ENCODE measurements around the gene DUOXA1.

Gene DUOXA1

GRCh38 chr15:45121020-45121419 lies 8.7 kb downstream of the DUOXA1 start:
- H3K27me3 ChIP-seq (ENCODE audit: control insufficient read depth in 1 of 2, insufficient read depth in 2 of 2, low read length in 2 of 2), result peaks cover 29 to 38% of the 10 kb centered on the region in 2 donors
- peaks cover 5 to 6% of the 10 kb centered on the region in 2 donors for H3K4me1 ChIP-seq (ENCODE audit: control insufficient read depth in 1 of 2, insufficient read depth in 2 of 2, low read length in 2 of 2)
- H3K9ac ChIP-seq (ENCODE audit: low read depth in 1 of 2, low read length in 2 of 2), result no peak overlapping the region
- H3K4me3 ChIP-seq (ENCODE audit: low read depth in 1 of 2, low read length in 2 of 2), result no peak overlapping the region
- no peaks in the 10 kb centered on the region for H3K36me3 ChIP-seq (ENCODE audit: control insufficient read depth in 1 of 2, insufficient read depth in 2 of 2, low read length in 2 of 2)
- no peak overlapping the region for H3K27ac ChIP-seq (ENCODE audit: low read depth, low read length)
- H3K9me3 ChIP-seq (ENCODE audit: control insufficient read depth in 1 of 2, low read length in 2 of 2), result no peaks in the 10 kb centered on the region

GRCh38 chr15:45120081-45120972 lies 9.4 kb downstream of the DUOXA1 start:
- Histone ChIP-seq H3K27me3 (ENCODE audit: control insufficient read depth in 1 of 2, insufficient read depth in 2 of 2, low read length in 2 of 2) (peaks cover 32 to 44% of the 10 kb centered on the region in 2 donors), H3K4me3 (ENCODE audit: low read depth in 1 of 2, low read length in 2 of 2) (no peak overlapping the region), H3K27ac (ENCODE audit: low read depth, low read length) (no peak overlapping the region), H3K9ac (ENCODE audit: low read depth in 1 of 2, low read length in 2 of 2) (no peak overlapping the region), H3K4me1 (ENCODE audit: control insufficient read depth in 1 of 2, insufficient read depth in 2 of 2, low read length in 2 of 2) (peaks cover 5 to 6% of the 10 kb centered on the region in 2 donors), H3K9me3 (ENCODE audit: control insufficient read depth in 1 of 2, low read length in 2 of 2) (no peaks in the 10 kb centered on the region), H3K36me3 (ENCODE audit: control insufficient read depth in 1 of 2, insufficient read depth in 2 of 2, low read length in 2 of 2) (no peaks in the 10 kb centered on the region)

GRCh38 chr15:45118996-45119395 lies 10.7 kb downstream of the DUOXA1 start:
- Histone ChIP-seq H3K9me3 (ENCODE audit: control insufficient read depth in 1 of 2, low read length in 2 of 2) (no peaks in the 10 kb centered on the region), H3K4me1 (ENCODE audit: control insufficient read depth in 1 of 2, insufficient read depth in 2 of 2, low read length in 2 of 2) (peaks cover 5 to 12% of the 10 kb centered on the region in 2 donors), H3K27ac (ENCODE audit: low read depth, low read length) (no peak overlapping the region), H3K27me3 (ENCODE audit: control insufficient read depth in 1 of 2, insufficient read depth in 2 of 2, low read length in 2 of 2) (peaks cover 39 to 58% of the 10 kb centered on the region in 2 donors), H3K9ac (ENCODE audit: low read depth in 1 of 2, low read length in 2 of 2) (no peak overlapping the region), H3K36me3 (ENCODE audit: control insufficient read depth in 1 of 2, insufficient read depth in 2 of 2, low read length in 2 of 2) (no peaks in the 10 kb centered on the region), H3K4me3 (ENCODE audit: low read depth in 1 of 2, low read length in 2 of 2) (no peak overlapping the region)

GRCh38 chr15:45118131-45118588 lies 11.5 kb downstream of the DUOXA1 start:
- H3K9ac ChIP-seq (ENCODE audit: low read depth in 1 of 2, low read length in 2 of 2), result no peak overlapping the region
- H3K36me3 ChIP-seq (ENCODE audit: control insufficient read depth in 1 of 2, insufficient read depth in 2 of 2, low read length in 2 of 2), result no peaks in the 10 kb centered on the region
- no peak overlapping the region for H3K27ac ChIP-seq (ENCODE audit: low read depth, low read length)
- peak overlapping the region in 1 of 2 donors; percentile 26 for H3K4me3 ChIP-seq (ENCODE audit: low read depth in 1 of 2, low read length in 2 of 2)
- peaks cover 47 to 59% of the 10 kb centered on the region in 2 donors for H3K27me3 ChIP-seq (ENCODE audit: control insufficient read depth in 1 of 2, insufficient read depth in 2 of 2, low read length in 2 of 2)
- H3K9me3 ChIP-seq (ENCODE audit: control insufficient read depth in 1 of 2, low read length in 2 of 2), result no peaks in the 10 kb centered on the region
- peaks cover 12 to 16% of the 10 kb centered on the region in 2 donors for H3K4me1 ChIP-seq (ENCODE audit: control insufficient read depth in 1 of 2, insufficient read depth in 2 of 2, low read length in 2 of 2)

GRCh38 chr15:45117308-45118130 lies 12.2 kb downstream of the DUOXA1 start:
- Histone ChIP-seq H3K4me1 (ENCODE audit: control insufficient read depth in 1 of 2, insufficient read depth in 2 of 2, low read length in 2 of 2) (peaks cover 18 to 21% of the 10 kb centered on the region in 2 donors), H3K27ac (ENCODE audit: low read depth, low read length) (no peak overlapping the region), H3K36me3 (ENCODE audit: control insufficient read depth in 1 of 2, insufficient read depth in 2 of 2, low read length in 2 of 2) (no peaks in the 10 kb centered on the region), H3K9me3 (ENCODE audit: control insufficient read depth in 1 of 2, low read length in 2 of 2) (no peaks in the 10 kb centered on the region), H3K9ac (ENCODE audit: low read depth in 1 of 2, low read length in 2 of 2) (no peak overlapping the region), H3K4me3 (ENCODE audit: low read depth in 1 of 2, low read length in 2 of 2) (peak overlapping the region in 1 of 2 donors; percentile 26), H3K27me3 (ENCODE audit: control insufficient read depth in 1 of 2, insufficient read depth in 2 of 2, low read length in 2 of 2) (peaks cover 54 to 61% of the 10 kb centered on the region in 2 donors)

GRCh38 chr15:45116482-45117307 lies 13.0 kb downstream of the DUOXA1 start:
- no peak overlapping the region for H3K9ac ChIP-seq (ENCODE audit: low read depth in 1 of 2, low read length in 2 of 2)
- H3K27me3 ChIP-seq (ENCODE audit: control insufficient read depth in 1 of 2, insufficient read depth in 2 of 2, low read length in 2 of 2), result peaks cover 62 to 69% of the 10 kb centered on the region in 2 donors
- no peak overlapping the region for H3K4me3 ChIP-seq (ENCODE audit: low read depth in 1 of 2, low read length in 2 of 2)
- peaks cover 18 to 26% of the 10 kb centered on the region in 2 donors for H3K4me1 ChIP-seq (ENCODE audit: control insufficient read depth in 1 of 2, insufficient read depth in 2 of 2, low read length in 2 of 2)
- no peaks in the 10 kb centered on the region for H3K36me3 ChIP-seq (ENCODE audit: control insufficient read depth in 1 of 2, insufficient read depth in 2 of 2, low read length in 2 of 2)
- no peak overlapping the region for H3K27ac ChIP-seq (ENCODE audit: low read depth, low read length)
- no peaks in the 10 kb centered on the region for H3K9me3 ChIP-seq (ENCODE audit: control insufficient read depth in 1 of 2, low read length in 2 of 2)

GRCh38 chr15:45116006-45116481 lies 13.6 kb downstream of the DUOXA1 start:
- Histone ChIP-seq H3K4me3 (ENCODE audit: low read depth in 1 of 2, low read length in 2 of 2) (no peak overlapping the region), H3K27ac (ENCODE audit: low read depth, low read length) (no peak overlapping the region), H3K9ac (ENCODE audit: low read depth in 1 of 2, low read length in 2 of 2) (no peak overlapping the region), H3K27me3 (ENCODE audit: control insufficient read depth in 1 of 2, insufficient read depth in 2 of 2, low read length in 2 of 2) (peaks cover 62 to 69% of the 10 kb centered on the region in 2 donors), H3K9me3 (ENCODE audit: control insufficient read depth in 1 of 2, low read length in 2 of 2) (no peaks in the 10 kb centered on the region), H3K36me3 (ENCODE audit: control insufficient read depth in 1 of 2, insufficient read depth in 2 of 2, low read length in 2 of 2) (no peaks in the 10 kb centered on the region), H3K4me1 (ENCODE audit: control insufficient read depth in 1 of 2, insufficient read depth in 2 of 2, low read length in 2 of 2) (peaks cover 18 to 26% of the 10 kb centered on the region in 2 donors)

GRCh38 chr15:45115312-45115820 lies 14.3 kb downstream of the DUOXA1 start:
- Histone ChIP-seq H3K4me3 (ENCODE audit: low read depth in 1 of 2, low read length in 2 of 2) (no peak overlapping the region), H3K27me3 (ENCODE audit: control insufficient read depth in 1 of 2, insufficient read depth in 2 of 2, low read length in 2 of 2) (peaks cover 62 to 66% of the 10 kb centered on the region in 2 donors), H3K9ac (ENCODE audit: low read depth in 1 of 2, low read length in 2 of 2) (no peak overlapping the region), H3K4me1 (ENCODE audit: control insufficient read depth in 1 of 2, insufficient read depth in 2 of 2, low read length in 2 of 2) (peaks cover 18 to 26% of the 10 kb centered on the region in 2 donors), H3K9me3 (ENCODE audit: control insufficient read depth in 1 of 2, low read length in 2 of 2) (no peaks in the 10 kb centered on the region), H3K36me3 (ENCODE audit: control insufficient read depth in 1 of 2, insufficient read depth in 2 of 2, low read length in 2 of 2) (no peaks in the 10 kb centered on the region), H3K27ac (ENCODE audit: low read depth, low read length) (no peak overlapping the region)

GRCh38 chr15:45114751-45115085 lies 15.0 kb downstream of the DUOXA1 start:
- peaks cover 18 to 26% of the 10 kb centered on the region in 2 donors for H3K4me1 ChIP-seq (ENCODE audit: control insufficient read depth in 1 of 2, insufficient read depth in 2 of 2, low read length in 2 of 2)
- no peak overlapping the region for H3K27ac ChIP-seq (ENCODE audit: low read depth, low read length)
- peaks cover 64 to 72% of the 10 kb centered on the region in 2 donors for H3K27me3 ChIP-seq (ENCODE audit: control insufficient read depth in 1 of 2, insufficient read depth in 2 of 2, low read length in 2 of 2)
- H3K4me3 ChIP-seq (ENCODE audit: low read depth in 1 of 2, low read length in 2 of 2), result peak overlapping the region in 1 of 2 donors; percentile 40
- no peaks in the 10 kb centered on the region for H3K36me3 ChIP-seq (ENCODE audit: control insufficient read depth in 1 of 2, insufficient read depth in 2 of 2, low read length in 2 of 2)
- H3K9ac ChIP-seq (ENCODE audit: low read depth in 1 of 2, low read length in 2 of 2), result no peak overlapping the region
- H3K9me3 ChIP-seq (ENCODE audit: control insufficient read depth in 1 of 2, low read length in 2 of 2), result no peaks in the 10 kb centered on the region
